Measurements from ENCODE around the gene DOCK10. TPM values are rescaled to one million over a fixed set of nuclear protein-coding genes. Genes with fewer than 3 reads are reported as not detected.

Gene DOCK10
- total RNA-seq, 1 donor, result 20.7 TPM

GRCh38 chr2:224929512-224929911 is 112.8 kb downstream of the DOCK10 start:
- no peak for DNase-seq (ENCODE audit: low read depth)
- H3K4me3 ChIP-seq (ENCODE audit: low read depth, low read length), result no peak overlapping the region
- TF ChIP-seq CTCF (IDR thresholded peaks at IDR 0.05; ENCODE audit: insufficient read depth, low read depth, low read length), result no peak

DNA sequence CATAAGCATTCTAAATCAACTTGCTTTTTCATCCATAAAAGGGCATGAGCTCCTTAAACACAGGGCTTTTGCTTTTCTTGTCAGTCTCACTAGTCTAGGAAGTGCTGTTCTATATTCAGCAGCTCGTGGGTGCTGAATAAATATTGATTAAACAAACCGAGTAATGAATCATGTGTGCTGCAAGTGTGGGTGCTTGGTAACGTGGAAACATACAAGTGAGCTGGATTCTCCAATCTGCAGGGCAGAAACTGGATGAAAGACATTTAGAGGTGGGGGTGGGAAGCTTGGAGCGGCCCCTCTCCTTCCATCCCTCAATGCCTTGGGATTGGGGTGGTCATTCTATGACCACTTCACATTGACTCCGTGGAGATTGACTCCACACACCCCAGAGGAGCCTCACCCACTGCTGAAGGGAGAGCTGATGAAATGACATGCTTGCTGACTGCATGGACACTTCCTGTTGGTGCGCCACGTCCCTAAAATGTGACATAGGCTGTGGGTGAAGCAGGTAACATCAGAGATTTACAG is 114.6 kb downstream of the DOCK10 start:
- DNase-seq (ENCODE audit: low read depth), result no peak
- H3K4me3 ChIP-seq (ENCODE audit: low read depth, low read length), result no peak overlapping the region
- no peak for TF ChIP-seq CTCF (IDR thresholded peaks at IDR 0.05; ENCODE audit: insufficient read depth, low read depth, low read length)

DNA sequence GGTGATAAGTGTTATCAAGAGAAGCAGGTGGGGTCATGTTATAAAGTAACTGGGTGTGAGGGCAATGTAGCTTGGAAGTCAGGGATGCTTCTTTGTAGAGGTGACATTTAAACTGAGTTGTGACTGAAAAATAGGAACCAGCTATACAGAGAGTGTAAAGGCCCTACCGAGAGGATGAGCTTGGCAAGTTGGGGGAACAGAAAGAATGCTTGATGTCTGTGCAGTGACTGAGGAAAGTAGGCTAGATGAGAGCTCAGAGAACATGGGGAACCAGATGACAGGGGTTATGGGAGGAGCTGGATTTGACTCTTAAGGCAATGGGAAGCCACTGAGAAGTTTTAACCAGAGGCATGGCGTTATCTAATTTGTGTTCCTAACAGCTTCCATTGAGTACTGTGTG is 115.3 kb downstream of the DOCK10 start:
- no peak overlapping the region for H3K4me3 ChIP-seq (ENCODE audit: low read depth, low read length)
- TF ChIP-seq CTCF (IDR thresholded peaks at IDR 0.05; ENCODE audit: insufficient read depth, low read depth, low read length), result no peak
- DNase-seq (ENCODE audit: low read depth), result no peak

DNA sequence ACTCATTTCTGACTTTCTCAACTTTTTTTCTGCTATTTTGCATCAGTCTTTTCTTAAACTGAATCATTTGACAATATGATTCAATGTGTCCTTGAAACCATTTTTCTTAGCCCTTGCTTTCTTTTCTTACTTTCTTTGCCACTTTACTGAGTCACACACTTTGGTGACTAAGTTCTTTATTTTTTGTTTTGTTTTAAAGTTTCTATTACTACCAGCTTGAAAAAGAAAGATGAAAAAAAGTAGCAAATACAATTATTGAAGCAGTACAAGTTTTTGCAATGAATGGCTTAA is 116.5 kb downstream of the DOCK10 start:
- no peak for DNase-seq (ENCODE audit: low read depth)
- TF ChIP-seq CTCF (IDR thresholded peaks at IDR 0.05; ENCODE audit: insufficient read depth, low read depth, low read length), result no peak
- H3K4me3 ChIP-seq (ENCODE audit: low read depth, low read length), result no peak overlapping the region

DNA sequence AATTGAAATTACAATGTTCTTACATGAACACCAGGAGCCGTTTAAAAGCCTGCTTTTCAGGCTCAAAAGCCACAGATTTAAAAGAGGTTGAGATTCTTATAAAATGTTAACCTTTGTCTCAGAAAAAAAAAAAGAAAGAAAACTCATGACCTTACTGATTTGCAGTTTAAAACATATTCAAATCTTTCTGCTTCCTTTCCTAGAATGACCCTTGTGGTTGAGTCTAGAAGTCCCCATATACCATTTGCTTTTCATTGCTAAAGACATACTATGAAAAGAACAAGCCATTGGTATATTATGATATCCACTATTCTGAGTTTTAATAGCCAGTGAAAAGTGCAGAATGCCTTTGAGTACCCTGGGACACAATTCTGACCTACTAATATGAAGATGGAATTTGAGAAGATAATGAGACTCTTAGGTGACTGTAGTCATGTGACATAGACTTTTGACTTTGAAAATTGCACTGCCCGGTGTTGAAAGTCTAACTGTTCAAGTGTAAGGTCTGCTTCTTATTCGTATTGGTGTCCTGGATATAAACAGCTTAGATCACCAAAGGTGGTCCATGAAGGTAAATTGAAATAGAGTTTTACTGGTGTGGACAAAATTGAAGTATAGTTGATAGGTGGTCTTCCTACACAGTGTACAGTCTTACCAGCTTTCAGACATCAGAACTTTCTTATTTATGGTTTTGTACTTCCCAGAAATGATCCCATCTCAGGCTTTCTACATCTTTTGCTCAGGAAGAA is 117.0 kb downstream of the DOCK10 start:
- no peak for TF ChIP-seq CTCF (IDR thresholded peaks at IDR 0.05; ENCODE audit: insufficient read depth, low read depth, low read length)
- H3K4me3 ChIP-seq (ENCODE audit: low read depth, low read length), result no peak overlapping the region
- no peak for DNase-seq (ENCODE audit: low read depth)

- no peak for DNase-seq (ENCODE audit: low read depth)
- TF ChIP-seq CTCF (IDR thresholded peaks at IDR 0.05; ENCODE audit: insufficient read depth, low read depth, low read length), result no peak
- no peak overlapping the region for H3K4me3 ChIP-seq (ENCODE audit: low read depth, low read length)
Measured at GRCh38 chr2:224924631-224925030, 117.6 kb downstream of the DOCK10 start.
